Uterus (tissue), 2 donors: ENCODE results near the gene PTPN14.

Experiments
- POLR2A ChIP-seq, 2 donors: fragments of 450-650 bp; IDR thresholded peaks; one replicate each; pipeline ENCODE4 v1.6.1; 2016; ENCODE audit warnings: antibody characterized with exemption in 2 of 2, mild to moderate bottlenecking in 1 of 2, moderate library complexity in 1 of 2
- TF ChIP-seq, protein P1 (sequence below), 4 experiments: fragments of 200-600 bp in 2 of 4; fragments of 450-650 bp in 2 of 4; sonication (generic) in 2 of 4; IDR thresholded peaks; one replicate each; pipeline ENCODE4 v1.5.1; 2016 to 2019; ENCODE audit warnings: antibody characterized with exemption in 4 of 4, mild to moderate bottlenecking in 2 of 4, moderate library complexity in 1 of 4

- TF ChIP-seq, protein P1, sequence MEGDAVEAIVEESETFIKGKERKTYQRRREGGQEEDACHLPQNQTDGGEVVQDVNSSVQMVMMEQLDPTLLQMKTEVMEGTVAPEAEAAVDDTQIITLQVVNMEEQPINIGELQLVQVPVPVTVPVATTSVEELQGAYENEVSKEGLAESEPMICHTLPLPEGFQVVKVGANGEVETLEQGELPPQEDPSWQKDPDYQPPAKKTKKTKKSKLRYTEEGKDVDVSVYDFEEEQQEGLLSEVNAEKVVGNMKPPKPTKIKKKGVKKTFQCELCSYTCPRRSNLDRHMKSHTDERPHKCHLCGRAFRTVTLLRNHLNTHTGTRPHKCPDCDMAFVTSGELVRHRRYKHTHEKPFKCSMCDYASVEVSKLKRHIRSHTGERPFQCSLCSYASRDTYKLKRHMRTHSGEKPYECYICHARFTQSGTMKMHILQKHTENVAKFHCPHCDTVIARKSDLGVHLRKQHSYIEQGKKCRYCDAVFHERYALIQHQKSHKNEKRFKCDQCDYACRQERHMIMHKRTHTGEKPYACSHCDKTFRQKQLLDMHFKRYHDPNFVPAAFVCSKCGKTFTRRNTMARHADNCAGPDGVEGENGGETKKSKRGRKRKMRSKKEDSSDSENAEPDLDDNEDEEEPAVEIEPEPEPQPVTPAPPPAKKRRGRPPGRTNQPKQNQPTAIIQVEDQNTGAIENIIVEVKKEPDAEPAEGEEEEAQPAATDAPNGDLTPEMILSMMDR (IDR thresholded peaks at IDR 0.05) = no peak
- TF ChIP-seq POLR2A (IDR thresholded peaks at IDR 0.05) = no peak
These were observed 131.1 kb downstream of the PTPN14 start for GRCh38 chr1:214420341-214420740.
